H9 (cell line): ENCODE measurements around the gene AKAP12. TPM values are rescaled to one million over a fixed set of nuclear protein-coding genes. Genes with fewer than 3 reads are reported as not detected.

Source experiments
- DNase-seq: peaks from one replicate; pipeline ENCODE4 v3.0.0-alpha.2; 2017
- H2AFZ ChIP-seq: one replicate; pipeline ENCODE4 v1.6.1; 2013; ENCODE audit warnings: mild to moderate bottlenecking, low read length, control low read depth, moderate library complexity
- H2AK5ac ChIP-seq: 2 replicates; pipeline ENCODE4 v1.6.1; 2013; ENCODE audit warnings: low read length, control low read depth, mixed read lengths; ENCODE audit not compliant: insufficient read length
- H2BK120ac ChIP-seq: one replicate; pipeline ENCODE4 v1.6.1; 2013; ENCODE audit warnings: low read depth, mild to moderate bottlenecking, low read length, control low read depth, inconsistent platforms; ENCODE audit not compliant: poor library complexity, severe bottlenecking
- H2BK12ac ChIP-seq: 2 replicates; pipeline ENCODE4 v1.6.1; 2013; ENCODE audit warnings: low read length, control low read depth, mixed read lengths, low read depth; ENCODE audit not compliant: insufficient read length
- H2BK15ac ChIP-seq: 2 replicates; pipeline ENCODE4 v1.6.1; 2013; ENCODE audit warnings: low read depth, low read length, control low read depth
- H2BK20ac ChIP-seq: one replicate; pipeline ENCODE4 v1.6.1; 2013; ENCODE audit warnings: low read depth, mild to moderate bottlenecking, low read length, control low read depth, inconsistent platforms; ENCODE audit not compliant: poor library complexity, severe bottlenecking
- H2BK5ac ChIP-seq: 2 replicates; pipeline ENCODE4 v1.6.1; 2013; ENCODE audit warnings: low read length, control low read depth, mixed read lengths; ENCODE audit not compliant: insufficient read length
- H3K14ac ChIP-seq: 2 replicates; pipeline ENCODE4 v1.6.1; 2013; ENCODE audit warnings: low read length, control low read depth; ENCODE audit not compliant: insufficient read depth
- H3K18ac ChIP-seq: 2 replicates; pipeline ENCODE4 v1.6.1; 2013; ENCODE audit warnings: low read depth, mild to moderate bottlenecking, mixed read lengths, low read length, control low read depth; ENCODE audit not compliant: insufficient read length
- H3K23ac ChIP-seq: 2 replicates; pipeline ENCODE4 v1.6.1; 2013; ENCODE audit warnings: low read length, control low read depth, mixed read lengths, low read depth; ENCODE audit not compliant: insufficient read length
- H3K23me2 ChIP-seq: 2 replicates; pipeline ENCODE4 v1.6.1; 2013; ENCODE audit warnings: low read depth, mild to moderate bottlenecking, mixed read lengths, low read length, control low read depth; ENCODE audit not compliant: insufficient read length, poor library complexity, severe bottlenecking
- H3K27ac ChIP-seq: 2 replicates; pipeline ENCODE4 v1.5.1; 2013; ENCODE audit warnings: low read length, control low read depth, mixed read lengths, low read depth; ENCODE audit not compliant: insufficient read length
- H3K27me3 ChIP-seq: 2 replicates; pipeline ENCODE4 v1.6.1; 2013; ENCODE audit warnings: low read length, control low read depth, inconsistent platforms; ENCODE audit not compliant: insufficient read depth
- H3K4ac ChIP-seq: 2 replicates; pipeline ENCODE4 v1.6.1; 2013; ENCODE audit warnings: low read depth, mild to moderate bottlenecking, control low read depth, inconsistent platforms, low read length, moderate library complexity
- H3K4me1 ChIP-seq: 2 replicates; pipeline ENCODE4 v1.6.1; 2013; ENCODE audit warnings: low read length, control low read depth, inconsistent platforms; ENCODE audit not compliant: insufficient read depth
- H3K4me2 ChIP-seq: 2 replicates; pipeline ENCODE4 v1.6.1; 2013; ENCODE audit warnings: low read length, control low read depth, mixed read lengths; ENCODE audit not compliant: insufficient read length, insufficient read depth
- H3K56ac ChIP-seq: 2 replicates; pipeline ENCODE4 v1.6.1; 2013; ENCODE audit warnings: low read depth, mild to moderate bottlenecking, mixed read lengths, low read length, control low read depth; ENCODE audit not compliant: insufficient read length
- H3K79me1 ChIP-seq: 2 replicates; pipeline ENCODE4 v1.6.1; 2013; ENCODE audit warnings: low read depth, mild to moderate bottlenecking, moderate library complexity, low read length, control low read depth, inconsistent platforms; ENCODE audit not compliant: insufficient read depth, poor library complexity, severe bottlenecking
- H3K79me2 ChIP-seq: 2 replicates; pipeline ENCODE4 v1.6.1; 2013; ENCODE audit warnings: low read length, control low read depth, inconsistent platforms; ENCODE audit not compliant: insufficient read depth
- H3K9ac ChIP-seq: 2 replicates; pipeline ENCODE4 v1.6.1; 2013; ENCODE audit warnings: low read length, control low read depth, mixed read lengths; ENCODE audit not compliant: insufficient read length; ENCODE audit errors: extremely low read depth
- H3K9me3 ChIP-seq: one replicate; pipeline ENCODE4 v1.6.1; 2013; ENCODE audit warnings: low read depth, low read length, inconsistent platforms; ENCODE audit not compliant: control insufficient read depth
- H3T11ph ChIP-seq: one replicate; pipeline ENCODE4 v1.6.1; 2013; ENCODE audit warnings: mild to moderate bottlenecking, low read length, control low read depth, inconsistent platforms
- H4K20me1 ChIP-seq: one replicate; pipeline ENCODE4 v1.6.1; 2013; ENCODE audit not compliant: control insufficient read depth, insufficient read length, insufficient read depth
- H4K5ac ChIP-seq: 2 replicates; pipeline ENCODE4 v1.6.1; 2013; ENCODE audit warnings: low read depth, mild to moderate bottlenecking, mixed read lengths, low read length, control low read depth; ENCODE audit not compliant: insufficient read length
- H4K8ac ChIP-seq: replicated peaks from 2 replicates; pipeline ENCODE4 v1.6.1; 2013; ENCODE audit warnings: low read length, control low read depth, mixed read lengths, low read depth; ENCODE audit not compliant: insufficient read length
- H4K91ac ChIP-seq: 2 replicates; pipeline ENCODE4 v1.6.1; 2013; ENCODE audit warnings: low read depth, mild to moderate bottlenecking, moderate library complexity, mixed read lengths, low read length, control low read depth; ENCODE audit not compliant: insufficient read length
- H3K27ac Mint-ChIP-seq, 3 experiments: 2 replicates in 2 of 3; 3 replicates in 1 of 3; pipeline ENCODE4 v1.8.0; 2020 to 2021; ENCODE audit warnings: mixed read lengths in 3 of 3, mild to moderate bottlenecking in 1 of 3, moderate library complexity in 1 of 3
- H3K27me3 Mint-ChIP-seq: 2 replicates; pipeline ENCODE4 v1.8.0; 2021; ENCODE audit warnings: low read depth, mild to moderate bottlenecking, moderate library complexity, mixed read lengths
- H3K36me3 Mint-ChIP-seq, 3 experiments: 2 replicates in 2 of 3; 3 replicates in 1 of 3; pipeline ENCODE4 v1.8.0; 2020 to 2021; ENCODE audit warnings: low read depth in 3 of 3, mixed read lengths in 3 of 3; ENCODE audit not compliant: insufficient read depth in 1 of 3
- H3K4me1 Mint-ChIP-seq, 2 experiments: 2 replicates each; pipeline ENCODE4 v1.8.0; 2020; ENCODE audit warnings: mixed read lengths in 2 of 2
- H3K4me3 Mint-ChIP-seq, 2 experiments: 2 replicates in 1 of 2; 3 replicates in 1 of 2; pipeline ENCODE4 v1.8.0; 2020 to 2021; ENCODE audit warnings: mild to moderate bottlenecking in 2 of 2, mixed read lengths in 2 of 2, moderate library complexity in 1 of 2
- H3K9me3 Mint-ChIP-seq, 2 experiments: 2 replicates in 1 of 2; 3 replicates in 1 of 2; pipeline ENCODE4 v1.8.0; 2020; ENCODE audit warnings: mild to moderate bottlenecking in 2 of 2, mixed read lengths in 2 of 2, moderate library complexity in 1 of 2
- CTCF ChIP-seq: fragments of 200-600 bp; sonication (generic); conservative IDR thresholded peaks from 3 replicates; pipeline ENCODE4 v1.8.0; 2021; ENCODE audit warnings: antibody characterized with exemption, mild to moderate bottlenecking
- WGBS: extraction: QIAGEN DNeasy Blood & Tissue Kit; methylation state at CpG from one replicate; pipeline ENCODE4 v1.1.7; 2013; ENCODE audit warnings: missing lambda C conversion rate, low lambda C conversion rate, mixed read lengths; ENCODE audit not compliant: insufficient read length; ENCODE audit errors: extremely low coverage; 5-methylcytosine and 5-hydroxymethylcytosine counted together
- total RNA-seq: library from RNA; stranded (reverse); gene quantifications from 2 replicates; pipeline ENCODE4 v1.2.1, GENCODE V29; 2021

The AKAP12 gene
- total RNA-seq, 1 experiment from 2014 or later: 52.3 TPM

GRCh38 chr6:151288712-151289398, 49.1 kb downstream of the AKAP12 start:
- no peak overlapping the region for H4K91ac ChIP-seq
- H3T11ph ChIP-seq: no peak overlapping the region
- no peak overlapping the region for H3K9ac ChIP-seq
- no peak overlapping the region for H3K4ac ChIP-seq
- no peak overlapping the region for H3K14ac ChIP-seq
- H2BK120ac ChIP-seq: no peak overlapping the region
- H3K56ac ChIP-seq: no peak overlapping the region
- no peaks in the 10 kb centered on the region for H3K23me2 ChIP-seq
- no peaks in the 10 kb centered on the region for H3K4me1 ChIP-seq
- H3K27me3 ChIP-seq: no peaks in the 10 kb centered on the region
- H3K36me3 Mint-ChIP-seq: peaks cover 0 to 1% (median 0%) of the 10 kb centered on the region in 3 experiments; a peak in 1 of 7 replicates
- H2BK5ac ChIP-seq: no peak overlapping the region
- no peak overlapping the region for H4K5ac ChIP-seq
- no peaks in the 10 kb centered on the region for H3K9me3 Mint-ChIP-seq
- no peaks in the 10 kb centered on the region for H3K27me3 Mint-ChIP-seq
- H3K4me2 ChIP-seq: no peak overlapping the region
- no peak overlapping the region for H2AFZ ChIP-seq
- DNase-seq: no peak
- H3K79me2 ChIP-seq: no peaks in the 10 kb centered on the region; the same call in 1 of the 2 replicates
- H3K18ac ChIP-seq: no peak overlapping the region
- H3K23ac ChIP-seq: no peak overlapping the region
- H2BK20ac ChIP-seq: no peak overlapping the region
- no peak overlapping the region for H2AK5ac ChIP-seq
- WGBS: no CpG with 5 or more reads among the region's 10 CpGs
- no peak overlapping the region for H3K27ac Mint-ChIP-seq
- peaks cover 27 to 33% of the 10 kb centered on the region in 2 experiments for H3K4me1 Mint-ChIP-seq
- H4K8ac ChIP-seq: no peak overlapping the region
- no peak overlapping the region for H2BK12ac ChIP-seq
- no peak overlapping the region for H3K4me3 Mint-ChIP-seq
- H3K9me3 ChIP-seq: no peaks in the 10 kb centered on the region
- no peaks in the 10 kb centered on the region for H3K79me1 ChIP-seq
- H3K27ac ChIP-seq: no peak overlapping the region
- no peak for TF ChIP-seq CTCF
- no peaks in the 10 kb centered on the region for H4K20me1 ChIP-seq
- no peak overlapping the region for H2BK15ac ChIP-seq
